ENCODE results near the gene EFCAB6. TPM values are rescaled to one million over a fixed set of nuclear protein-coding genes. Genes with fewer than 3 reads are reported as not detected.
A peak's percentile ranks its signal among the peaks of the same experiment; 100 is the strongest.

Gene EFCAB6
- total RNA-seq, 1 experiment from 2014 or later, result 0.21 TPM

DNA sequence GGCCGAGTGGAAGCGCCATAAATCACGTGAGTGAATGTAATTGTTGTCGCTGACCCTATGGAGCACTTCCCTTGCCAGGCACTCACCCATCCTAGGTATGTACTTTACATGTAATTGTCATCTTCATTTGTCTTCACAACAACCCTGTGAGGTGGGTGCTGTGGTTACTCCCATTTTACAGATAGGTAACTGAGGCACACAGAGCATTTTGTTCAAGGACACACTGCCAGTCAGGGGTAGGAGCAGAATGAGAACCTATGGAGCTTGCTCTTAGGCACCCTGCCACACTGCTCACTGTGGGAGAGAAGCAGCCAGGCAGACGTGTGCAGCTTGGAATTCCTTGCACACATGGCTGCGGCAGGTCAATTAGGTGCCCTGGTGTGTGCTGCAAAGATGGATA, 785 bp upstream of the EFCAB6 start:
- no peak for DNase-seq (ENCODE audit: low read depth, low spot score)
- Histone ChIP-seq H3K4me1 (ENCODE audit: control insufficient read depth, insufficient read depth, low read length) (peaks cover 7% of the 10 kb centered on the region), H3K27me3 (ENCODE audit: control insufficient read depth, insufficient read depth, low read length) (no peaks in the 10 kb centered on the region), H3K9me3 (ENCODE audit: control insufficient read depth, insufficient read depth, low read depth, low read length) (no peaks in the 10 kb centered on the region), H3K27ac (ENCODE audit: low read length) (peak overlapping the region; percentile 90), H3K4me3 (ENCODE audit: low read depth in 2 of 2, low read length in 2 of 2) (peak overlapping the region; percentile 64 to 66), H3K36me3 (ENCODE audit: control insufficient read depth, insufficient read depth, low read length) (no peaks in the 10 kb centered on the region)
- intact Hi-C loops (cut with micrococcal nuclease; ENCODE audit: unreplicated experiment) (no loop called here), in situ Hi-C loops (cut with HindIII; ENCODE audit: low pct_unique_long_range_greater_than_20kb, low sequenced_read_pairs) (no loop called here)
- ChIA-PET POLR2A (no interaction called here), CTCF (no interaction called here)
- TF ChIP-seq SIN3A (IDR thresholded peaks at IDR 0.05; ENCODE audit: borderline replicate concordance, insufficient read depth, low read depth, low read length), result no peak
- TF ChIP-seq, protein P1, sequence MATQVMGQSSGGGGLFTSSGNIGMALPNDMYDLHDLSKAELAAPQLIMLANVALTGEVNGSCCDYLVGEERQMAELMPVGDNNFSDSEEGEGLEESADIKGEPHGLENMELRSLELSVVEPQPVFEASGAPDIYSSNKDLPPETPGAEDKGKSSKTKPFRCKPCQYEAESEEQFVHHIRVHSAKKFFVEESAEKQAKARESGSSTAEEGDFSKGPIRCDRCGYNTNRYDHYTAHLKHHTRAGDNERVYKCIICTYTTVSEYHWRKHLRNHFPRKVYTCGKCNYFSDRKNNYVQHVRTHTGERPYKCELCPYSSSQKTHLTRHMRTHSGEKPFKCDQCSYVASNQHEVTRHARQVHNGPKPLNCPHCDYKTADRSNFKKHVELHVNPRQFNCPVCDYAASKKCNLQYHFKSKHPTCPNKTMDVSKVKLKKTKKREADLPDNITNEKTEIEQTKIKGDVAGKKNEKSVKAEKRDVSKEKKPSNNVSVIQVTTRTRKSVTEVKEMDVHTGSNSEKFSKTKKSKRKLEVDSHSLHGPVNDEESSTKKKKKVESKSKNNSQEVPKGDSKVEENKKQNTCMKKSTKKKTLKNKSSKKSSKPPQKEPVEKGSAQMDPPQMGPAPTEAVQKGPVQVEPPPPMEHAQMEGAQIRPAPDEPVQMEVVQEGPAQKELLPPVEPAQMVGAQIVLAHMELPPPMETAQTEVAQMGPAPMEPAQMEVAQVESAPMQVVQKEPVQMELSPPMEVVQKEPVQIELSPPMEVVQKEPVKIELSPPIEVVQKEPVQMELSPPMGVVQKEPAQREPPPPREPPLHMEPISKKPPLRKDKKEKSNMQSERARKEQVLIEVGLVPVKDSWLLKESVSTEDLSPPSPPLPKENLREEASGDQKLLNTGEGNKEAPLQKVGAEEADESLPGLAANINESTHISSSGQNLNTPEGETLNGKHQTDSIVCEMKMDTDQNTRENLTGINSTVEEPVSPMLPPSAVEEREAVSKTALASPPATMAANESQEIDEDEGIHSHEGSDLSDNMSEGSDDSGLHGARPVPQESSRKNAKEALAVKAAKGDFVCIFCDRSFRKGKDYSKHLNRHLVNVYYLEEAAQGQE (IDR thresholded peaks at IDR 0.05; ENCODE audit: insufficient read depth in 1 of 2, low read depth in 2 of 2, low read length in 1 of 2), result no peak
- no peak for TF ChIP-seq TCF7L2 (IDR thresholded peaks at IDR 0.05; ENCODE audit: low read depth, low read length)
- no peak for TF ChIP-seq POLR2AphosphoS5 (IDR thresholded peaks at IDR 0.05; ENCODE audit: low read depth, low read length)
- TF ChIP-seq, protein P2, sequence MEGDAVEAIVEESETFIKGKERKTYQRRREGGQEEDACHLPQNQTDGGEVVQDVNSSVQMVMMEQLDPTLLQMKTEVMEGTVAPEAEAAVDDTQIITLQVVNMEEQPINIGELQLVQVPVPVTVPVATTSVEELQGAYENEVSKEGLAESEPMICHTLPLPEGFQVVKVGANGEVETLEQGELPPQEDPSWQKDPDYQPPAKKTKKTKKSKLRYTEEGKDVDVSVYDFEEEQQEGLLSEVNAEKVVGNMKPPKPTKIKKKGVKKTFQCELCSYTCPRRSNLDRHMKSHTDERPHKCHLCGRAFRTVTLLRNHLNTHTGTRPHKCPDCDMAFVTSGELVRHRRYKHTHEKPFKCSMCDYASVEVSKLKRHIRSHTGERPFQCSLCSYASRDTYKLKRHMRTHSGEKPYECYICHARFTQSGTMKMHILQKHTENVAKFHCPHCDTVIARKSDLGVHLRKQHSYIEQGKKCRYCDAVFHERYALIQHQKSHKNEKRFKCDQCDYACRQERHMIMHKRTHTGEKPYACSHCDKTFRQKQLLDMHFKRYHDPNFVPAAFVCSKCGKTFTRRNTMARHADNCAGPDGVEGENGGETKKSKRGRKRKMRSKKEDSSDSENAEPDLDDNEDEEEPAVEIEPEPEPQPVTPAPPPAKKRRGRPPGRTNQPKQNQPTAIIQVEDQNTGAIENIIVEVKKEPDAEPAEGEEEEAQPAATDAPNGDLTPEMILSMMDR (IDR thresholded peaks at IDR 0.05), result no peak
- no TSS peak for BruUV-seq (replicated peaks)
- no peak; the same call in 1 of the 2 replicates for ATAC-seq

DNA sequence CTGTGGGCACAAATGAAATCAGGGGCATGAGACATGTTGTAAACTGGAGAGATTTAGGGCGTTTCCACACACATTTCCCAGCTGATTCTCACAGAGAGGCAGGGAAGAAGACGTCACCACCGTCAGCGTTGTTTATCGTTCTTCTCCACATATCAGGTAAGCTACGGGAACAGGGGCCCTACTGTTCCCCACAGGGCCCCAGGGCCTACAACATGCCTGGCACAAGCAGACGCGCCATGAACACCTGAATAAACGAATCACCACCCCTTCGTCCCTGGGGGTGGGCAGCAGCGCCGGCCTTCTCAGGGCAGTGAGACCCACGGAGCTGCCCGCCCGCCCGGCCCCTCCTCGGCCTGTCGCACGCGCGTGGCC, 342 bp downstream of the EFCAB6 start:
- POLR2A ChIA-PET, result no interaction called here
- no TSS peak for BruUV-seq (replicated peaks)
- Histone ChIP-seq H3K27ac (ENCODE audit: low read length) (peak overlapping the region; percentile 39; the same call in 1 of the 2 replicates), H3K4me1 (ENCODE audit: control insufficient read depth, insufficient read depth, low read length) (peaks cover 7% of the 10 kb centered on the region), H3K4me3 (ENCODE audit: low read depth in 2 of 2, low read length in 2 of 2) (peak overlapping the region; percentile 64 to 66), H3K36me3 (ENCODE audit: control insufficient read depth, insufficient read depth, low read length) (no peaks in the 10 kb centered on the region), H3K9me3 (ENCODE audit: control insufficient read depth, insufficient read depth, low read depth, low read length) (no peaks in the 10 kb centered on the region), H3K27me3 (ENCODE audit: control insufficient read depth, insufficient read depth, low read length) (no peaks in the 10 kb centered on the region)
- CTCF ChIA-PET, result interaction anchor here (0.8 kb wide), 1 partner anchor 71 kb away, joined by 3 read pairs; no protein-coding TSS in a partner anchor
- DNase-seq (ENCODE audit: low read depth, low spot score) (no peak), ATAC-seq (peak; percentile 64)
- intact Hi-C loops (cut with micrococcal nuclease; ENCODE audit: unreplicated experiment) (no loop called here), in situ Hi-C loops (cut with HindIII; ENCODE audit: low pct_unique_long_range_greater_than_20kb, low sequenced_read_pairs) (no loop called here)
- TF ChIP-seq SIN3A (IDR thresholded peaks at IDR 0.05; ENCODE audit: borderline replicate concordance, insufficient read depth, low read depth, low read length) (no peak), TCF7L2 (IDR thresholded peaks at IDR 0.05; ENCODE audit: low read depth, low read length) (no peak), POLR2AphosphoS5 (IDR thresholded peaks at IDR 0.05; ENCODE audit: low read depth, low read length) (no peak)
- TF ChIP-seq, protein P2 (IDR thresholded peaks at IDR 0.05), result no peak
- TF ChIP-seq, protein P1 (IDR thresholded peaks at IDR 0.05; ENCODE audit: insufficient read depth in 1 of 2, low read depth in 2 of 2, low read length in 1 of 2), result no peak
